Measurements from ENCODE around the gene C15orf40.

C15orf40 gene

DNA sequence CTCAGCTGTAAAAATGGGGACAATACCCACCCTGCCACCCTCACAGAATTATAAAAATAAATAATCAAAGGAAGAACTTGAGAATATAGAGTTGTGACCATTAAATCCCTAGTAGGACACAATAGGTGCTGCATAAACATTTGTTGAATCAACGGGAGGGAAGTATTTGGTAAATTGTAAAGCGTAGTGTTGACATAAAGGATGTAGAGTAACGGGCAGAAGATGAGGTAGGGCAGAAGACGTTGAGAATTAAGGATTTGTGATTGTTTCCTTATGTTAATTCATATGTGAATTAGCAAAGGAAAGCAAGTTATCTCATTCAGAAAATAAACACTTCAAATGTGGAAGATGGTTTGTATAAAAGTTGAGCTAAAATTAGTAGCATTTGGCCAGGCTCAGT lies 18.3 kb downstream of the C15orf40 start:
- DNase-seq (ENCODE audit: low read depth in 2 of 2): no peak

DNA sequence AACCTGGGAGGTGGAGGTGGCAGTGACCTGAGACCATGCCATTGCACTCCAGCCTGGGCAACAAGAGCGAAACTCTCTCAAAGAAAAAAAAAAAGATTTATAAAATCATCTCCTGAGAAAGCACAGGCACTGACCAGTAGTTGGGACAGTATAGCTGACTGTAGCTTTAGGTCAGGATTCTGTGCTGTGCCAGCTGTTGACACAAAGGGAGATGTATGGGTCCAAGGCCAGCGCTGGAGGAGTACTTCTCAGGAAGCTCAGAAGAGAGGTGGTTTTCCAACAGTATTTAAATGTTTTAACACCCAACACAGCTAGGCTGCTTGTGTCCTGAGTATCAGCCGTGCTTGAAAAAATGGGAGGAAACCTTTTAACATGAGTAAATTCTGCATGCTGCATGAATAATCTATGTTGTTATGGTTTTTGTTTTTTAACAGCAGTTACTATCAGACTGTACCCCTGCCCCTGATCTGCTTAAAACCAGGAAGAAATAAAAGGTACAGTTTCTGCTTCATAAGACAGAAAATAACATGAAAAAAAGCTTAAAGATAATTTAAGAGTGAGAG lies 18.9 kb downstream of the C15orf40 start:
- DNase-seq (ENCODE audit: low read depth in 2 of 2): no peak

DNA sequence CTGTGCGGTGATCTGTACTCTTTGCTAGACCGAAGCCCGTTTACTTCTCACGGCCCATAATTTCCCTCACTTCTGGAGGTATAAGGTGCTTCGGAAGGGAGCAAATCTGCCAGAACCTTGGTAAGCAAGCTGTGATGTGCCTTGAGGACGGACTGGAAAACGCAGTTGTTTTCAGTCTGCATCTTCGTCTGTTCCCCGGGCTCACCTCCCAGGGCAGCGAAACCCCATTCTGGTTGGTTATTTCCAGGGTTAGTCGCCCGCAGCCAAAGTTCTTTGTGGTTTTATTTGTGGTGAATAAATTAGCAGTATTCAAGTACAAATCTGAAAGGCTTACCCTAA lies 25.0 kb downstream of the C15orf40 start:
- no peak for DNase-seq (ENCODE audit: low read depth in 2 of 2)

DNA sequence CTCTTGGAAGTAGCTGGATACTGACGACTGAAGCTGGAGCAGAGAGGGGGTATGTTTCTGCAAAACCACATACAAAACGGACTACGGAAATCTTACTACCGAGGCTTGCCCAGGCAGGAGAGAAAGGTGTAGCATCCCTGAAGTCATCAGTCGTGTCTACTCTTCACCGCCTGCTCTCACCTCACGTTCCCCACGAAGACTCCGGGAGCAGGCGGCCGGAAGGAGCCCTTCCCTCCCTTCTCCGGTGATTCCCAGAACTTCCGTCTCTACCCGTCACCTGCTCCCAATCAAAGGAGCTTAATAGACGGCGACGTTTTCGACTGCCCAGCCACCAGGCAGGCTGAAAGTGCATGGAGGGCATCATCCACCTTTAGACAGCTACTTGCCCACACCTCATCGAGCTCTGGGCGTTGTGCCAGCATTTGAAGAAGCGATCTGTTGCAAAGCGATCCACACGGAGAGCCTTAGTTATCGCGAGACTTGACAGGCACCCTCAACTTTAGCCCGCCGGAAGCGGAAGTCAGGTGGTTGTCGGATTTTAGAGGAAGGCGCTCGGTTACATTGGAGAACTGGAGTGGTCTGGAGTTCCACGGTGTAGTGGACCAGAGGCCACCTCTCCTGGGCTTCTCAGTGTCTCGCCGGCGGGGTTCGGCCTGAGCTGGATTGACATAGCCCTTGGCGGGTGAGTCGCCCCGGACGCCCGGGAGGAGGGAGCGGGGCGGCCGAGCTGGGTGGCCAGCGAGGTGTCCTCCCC lies 25.6 kb downstream of the C15orf40 start, which contains the start of gene RAMAC:
Gene RAMAC, plus strand, starts transcription at position 523 of the 754 bp plus-strand sequence. CDS start 2,809 bp downstream, outside the sequence.
- DNase-seq (ENCODE audit: low read depth in 2 of 2): peak; percentile 69 to 81

DNA sequence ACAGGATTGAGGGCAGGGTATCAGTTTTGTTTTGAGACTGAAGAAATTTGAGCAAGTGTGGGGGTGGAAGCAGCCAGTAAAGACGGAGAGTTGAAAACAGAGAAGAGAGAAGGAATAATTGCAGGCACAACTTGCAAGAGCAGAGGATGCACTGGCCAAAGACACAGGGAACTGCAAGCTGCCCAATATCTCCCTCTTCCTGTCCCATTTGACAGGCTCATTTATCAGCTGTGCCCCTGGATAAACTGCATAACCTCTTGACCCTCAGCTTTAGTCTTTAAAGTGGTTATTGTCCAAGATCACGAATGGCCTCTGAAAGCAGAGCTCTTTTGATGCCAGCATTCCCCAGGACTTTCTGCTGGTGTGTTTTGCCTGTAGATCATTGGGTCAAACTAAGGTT lies 30.5 kb downstream of the C15orf40 start:
- DNase-seq (ENCODE audit: low read depth in 2 of 2): no peak

DNA sequence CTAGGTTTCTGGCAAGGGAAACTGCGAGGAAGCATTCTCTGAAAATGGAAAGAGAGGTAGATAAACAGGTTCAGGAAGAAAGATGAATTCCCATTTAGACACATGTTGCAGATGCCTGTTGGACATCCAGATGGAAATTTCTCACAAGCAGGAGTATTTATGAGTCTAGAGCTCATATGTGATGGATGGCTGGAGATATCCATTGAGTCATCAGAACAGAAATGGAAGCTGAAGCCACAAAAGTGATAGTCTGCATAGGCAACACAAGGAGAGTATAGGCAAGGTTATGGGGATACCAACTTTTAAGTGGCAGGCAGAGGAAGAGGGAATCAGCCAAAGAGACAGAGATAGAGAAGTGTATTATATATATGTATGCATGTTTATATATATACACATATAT lies 31.7 kb downstream of the C15orf40 start:
- no peak for DNase-seq (ENCODE audit: low read depth in 2 of 2)

DNA sequence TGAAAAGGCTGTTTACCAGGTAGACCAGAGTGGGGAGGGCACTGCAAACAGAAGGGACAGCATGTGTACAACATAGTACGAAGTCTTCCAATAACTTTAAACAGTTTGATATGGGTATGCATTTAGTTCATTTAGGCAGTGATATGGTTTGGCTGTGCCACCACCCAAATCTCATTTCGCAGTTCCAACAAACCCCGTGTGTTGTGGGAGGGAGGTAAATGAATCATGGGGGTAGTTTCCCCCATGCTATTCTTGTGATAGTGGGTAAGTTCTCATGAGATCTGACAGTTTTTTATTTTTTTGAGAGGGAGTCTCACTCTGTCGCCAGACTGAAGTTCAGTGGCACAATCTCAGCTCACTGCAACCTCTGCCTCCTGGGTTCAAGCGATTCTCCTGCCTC lies 33.0 kb downstream of the C15orf40 start:
- no peak for DNase-seq (ENCODE audit: low read depth in 2 of 2)

DNA sequence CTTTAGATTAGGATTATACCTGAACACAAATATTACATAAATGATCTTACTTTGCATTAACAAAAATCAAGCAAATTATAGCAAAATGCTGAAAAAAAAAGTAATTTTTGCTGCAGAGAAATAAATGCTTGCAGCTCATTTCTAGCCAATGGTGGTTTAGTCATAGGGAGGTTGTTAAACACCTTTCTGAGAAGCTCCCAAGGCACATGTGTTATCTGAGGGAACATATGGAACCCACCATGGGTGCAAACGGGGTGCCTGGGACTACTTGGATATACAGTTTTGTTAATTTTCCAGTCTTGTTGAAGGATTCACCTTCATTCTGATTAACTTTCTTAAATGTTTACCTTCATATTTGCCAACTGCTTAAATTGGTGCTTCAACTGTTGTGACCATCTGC lies 34.4 kb downstream of the C15orf40 start:
- no peak for DNase-seq (ENCODE audit: low read depth in 2 of 2)

DNA sequence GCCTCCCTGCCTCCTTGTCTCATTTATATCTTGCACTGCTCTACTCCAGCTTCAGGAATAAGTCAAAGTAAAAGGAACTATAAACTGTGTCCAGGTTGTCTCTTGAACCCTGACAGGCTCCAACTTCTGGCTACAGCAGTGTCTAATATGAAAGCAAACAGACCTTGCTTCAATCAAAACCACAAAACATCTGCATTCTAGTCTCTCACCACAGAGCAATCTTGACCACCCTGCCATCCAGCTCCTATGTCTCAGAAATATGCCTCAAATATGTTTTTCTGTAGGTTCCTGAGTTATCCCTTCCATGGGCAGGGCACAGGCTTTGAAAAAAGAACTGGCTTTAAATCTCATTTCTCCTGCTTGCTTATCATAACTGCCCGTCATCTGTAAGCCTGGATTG lies 38.4 kb downstream of the C15orf40 start:
- DNase-seq (ENCODE audit: low read depth in 2 of 2): no peak

DNA sequence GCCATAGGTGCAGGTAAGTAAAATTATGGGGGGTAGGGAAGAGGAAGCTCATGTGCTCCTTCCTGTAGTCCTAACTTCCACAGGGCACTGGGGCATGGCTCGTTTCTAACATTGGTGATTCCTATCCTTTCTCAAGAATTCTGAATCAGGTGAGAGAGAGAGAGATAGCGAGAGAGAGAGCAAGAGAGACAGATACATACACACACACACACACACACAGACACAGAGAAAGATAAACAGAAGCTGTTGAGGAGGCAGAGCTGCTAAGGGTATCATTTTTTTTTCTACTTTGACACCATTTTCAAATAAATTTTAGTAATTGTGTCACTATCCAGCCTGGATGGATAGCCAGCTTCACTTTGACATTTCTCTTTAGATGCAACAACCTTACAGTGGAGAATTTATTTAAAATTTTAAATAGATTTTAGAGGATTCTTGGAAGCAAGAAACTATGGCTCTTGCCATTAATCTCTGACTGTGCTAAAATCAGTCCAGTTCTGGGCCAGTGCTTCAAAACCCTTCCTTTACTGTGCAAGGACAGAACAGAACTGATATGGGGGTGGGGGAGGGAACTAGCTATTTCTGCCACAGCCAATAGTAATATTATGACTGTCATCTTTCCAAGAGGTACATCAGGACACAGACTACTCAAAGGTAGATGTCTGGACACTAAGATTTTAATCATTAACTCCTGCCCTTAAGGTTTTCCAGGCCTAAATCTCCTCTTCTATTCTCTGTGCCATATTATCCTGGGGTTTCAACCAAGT lies 40.0 kb downstream of the C15orf40 start:
- DNase-seq (ENCODE audit: low read depth in 2 of 2): no peak

DNA sequence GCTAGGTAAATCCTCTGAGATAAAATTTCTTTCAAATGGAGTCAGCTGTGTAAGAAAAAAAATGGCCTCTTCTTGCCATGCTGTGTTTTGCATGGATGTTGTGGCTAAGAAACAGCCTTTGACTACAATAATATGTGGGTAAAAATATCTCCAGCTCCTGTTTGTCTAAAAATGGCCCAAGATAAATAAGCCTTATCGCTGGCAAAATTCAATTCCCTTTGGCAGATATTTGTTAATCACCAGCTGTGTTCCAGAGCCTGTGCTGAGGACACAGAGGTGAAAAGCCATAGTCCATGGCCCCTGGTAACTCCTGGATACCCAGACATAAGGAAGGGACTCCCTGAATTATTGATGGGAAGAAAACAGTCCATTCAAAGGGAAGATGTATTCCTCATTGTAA lies 40.7 kb downstream of the C15orf40 start:
- no peak for DNase-seq (ENCODE audit: low read depth in 2 of 2)

DNA sequence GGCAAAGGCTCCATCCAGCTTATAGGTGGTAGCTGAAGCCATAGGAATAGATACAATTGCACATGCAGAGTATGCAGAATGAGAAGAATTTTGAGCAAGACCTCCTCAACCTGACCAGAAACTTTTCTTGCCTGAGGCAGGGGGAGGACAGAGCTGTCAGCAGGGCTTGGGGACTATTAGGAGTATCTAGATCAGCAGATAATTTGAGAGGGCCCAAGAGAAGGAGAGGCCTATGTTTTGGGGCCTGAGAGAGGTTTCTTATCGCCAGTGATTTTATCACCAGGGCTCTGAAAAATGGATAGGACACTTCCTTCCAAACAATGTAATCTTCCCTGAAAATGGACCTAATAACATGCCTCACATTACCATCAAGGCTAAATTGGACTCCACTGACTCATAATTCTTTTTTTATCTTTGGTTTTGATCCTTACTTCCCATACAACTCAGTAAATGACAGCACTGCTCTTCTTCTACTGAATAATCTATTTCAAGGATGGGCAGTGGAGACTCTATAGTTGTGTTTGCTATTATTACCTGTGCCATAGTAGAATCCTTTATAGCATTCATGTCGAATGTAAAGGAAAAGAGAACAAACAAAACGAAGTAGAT lies 41.3 kb downstream of the C15orf40 start:
- no peak for DNase-seq (ENCODE audit: low read depth in 2 of 2)

DNA sequence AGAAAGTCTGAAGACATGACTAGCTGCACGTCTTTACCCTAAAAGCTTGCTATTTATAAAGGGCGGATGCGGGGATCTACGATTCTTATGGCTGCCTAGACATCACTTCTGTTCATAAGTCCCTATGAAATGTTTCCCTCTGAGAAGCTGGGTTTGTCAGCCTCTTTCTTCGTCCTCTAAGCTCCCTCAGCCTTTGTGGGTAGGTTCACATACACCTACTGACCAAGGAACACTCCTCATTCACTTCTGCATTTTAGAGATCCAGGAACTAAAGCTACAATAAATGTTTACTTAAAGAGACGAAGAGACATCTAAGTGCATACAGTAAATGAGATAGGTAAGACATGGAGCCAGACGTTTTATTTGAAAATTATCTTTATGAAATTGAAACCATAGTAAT lies 42.1 kb downstream of the C15orf40 start:
- no peak for DNase-seq (ENCODE audit: low read depth in 2 of 2)

DNA sequence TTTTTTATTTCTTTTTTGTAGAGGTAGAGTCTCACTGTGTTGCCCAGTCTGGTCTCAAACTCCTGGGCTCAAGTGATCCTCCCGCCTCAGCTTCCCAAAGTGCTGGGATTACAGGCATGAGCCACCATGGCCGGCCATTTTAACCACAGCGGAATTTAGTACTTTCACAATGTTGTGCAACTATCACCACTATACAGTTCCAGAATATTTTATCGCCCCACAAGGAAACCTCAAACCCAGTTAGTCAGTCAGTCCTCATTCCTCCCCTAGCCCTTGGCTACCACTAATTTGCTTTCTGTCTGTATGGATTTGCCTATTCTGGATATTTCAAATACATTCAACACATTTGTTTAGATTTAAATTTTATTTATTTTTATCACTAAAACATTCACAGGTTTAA lies 43.4 kb downstream of the C15orf40 start:
- no peak for DNase-seq (ENCODE audit: low read depth in 2 of 2)

DNA sequence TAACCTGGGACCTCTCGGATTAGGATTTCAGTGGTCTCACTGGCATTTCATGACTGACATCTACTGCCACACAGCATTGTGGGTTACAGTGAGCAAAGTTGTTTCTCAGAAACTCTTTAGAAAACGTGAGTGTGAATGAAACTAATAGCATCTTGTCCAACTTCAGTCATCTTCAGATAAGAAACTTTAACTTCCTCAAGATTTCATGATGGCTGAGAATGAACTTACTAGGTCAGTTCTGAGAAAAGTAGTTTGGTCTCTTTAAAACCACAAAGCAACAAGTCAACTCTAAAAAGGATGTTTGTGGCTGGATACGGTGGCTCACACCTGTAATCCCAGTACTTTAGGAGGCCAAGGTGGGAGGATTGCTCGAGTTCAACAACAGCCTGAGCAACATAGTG lies 44.8 kb downstream of the C15orf40 start:
- no peak for DNase-seq (ENCODE audit: low read depth in 2 of 2)

DNA sequence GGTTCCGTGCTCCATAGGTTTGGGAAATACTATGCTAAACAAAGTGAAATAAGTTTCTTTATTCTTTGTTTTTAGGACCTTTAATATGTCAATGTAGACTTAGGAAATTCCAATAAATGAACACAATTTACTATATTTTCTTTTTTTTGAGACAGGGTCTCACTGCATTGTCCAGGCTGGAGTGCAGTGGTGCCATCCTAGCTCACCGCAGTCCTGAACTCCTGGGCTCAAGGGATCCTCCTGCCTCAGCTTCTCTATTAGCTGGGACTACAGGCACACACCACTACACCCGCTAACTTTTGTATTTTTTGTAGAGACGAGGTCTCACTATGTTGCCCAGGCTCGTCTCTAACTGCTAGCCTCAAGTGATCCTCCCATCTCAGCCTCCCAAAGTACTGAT lies 46.5 kb downstream of the C15orf40 start:
- no peak for DNase-seq (ENCODE audit: low read depth in 2 of 2)

DNA sequence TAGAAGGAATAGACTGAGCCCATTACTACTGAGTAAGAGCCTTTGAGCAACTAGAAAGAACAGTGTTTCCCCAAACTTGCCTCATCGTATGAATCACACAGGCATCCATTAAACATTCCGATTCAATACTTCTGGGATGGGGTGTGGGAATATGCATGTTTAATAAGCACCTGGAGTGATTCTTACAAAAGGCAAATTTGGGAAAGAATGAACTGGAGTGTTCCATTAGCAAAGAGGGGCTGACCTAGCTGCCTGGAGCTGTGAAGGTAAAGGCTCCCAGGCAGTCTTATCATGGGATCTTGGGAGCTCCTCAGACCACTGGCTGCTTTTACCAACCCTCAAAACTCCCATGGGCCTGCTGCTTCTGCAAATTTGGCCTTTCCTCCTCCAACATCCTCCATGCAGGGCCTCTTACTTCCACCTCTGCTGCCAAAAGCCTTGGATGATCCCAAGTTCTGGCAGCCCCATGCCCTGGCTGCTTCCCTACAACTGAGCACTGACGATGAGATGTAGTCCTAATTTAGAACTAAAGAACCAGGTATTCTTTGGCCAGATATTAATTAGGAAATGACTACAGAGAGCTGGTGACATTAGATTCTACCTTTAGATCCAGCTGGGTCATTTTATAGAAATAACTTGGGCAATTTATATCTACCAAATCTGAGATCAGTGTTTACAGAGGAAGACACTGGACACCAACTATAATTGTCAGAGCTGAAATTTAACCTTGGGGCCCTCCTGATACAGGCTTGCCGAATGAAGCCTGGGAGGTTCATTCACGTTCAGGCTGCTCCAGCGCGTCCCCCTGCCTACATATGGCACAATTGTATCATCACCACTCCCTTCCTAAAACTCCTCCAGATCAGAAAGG lies 47.7 kb downstream of the C15orf40 start:
- no peak for DNase-seq (ENCODE audit: low read depth in 2 of 2)

DNA sequence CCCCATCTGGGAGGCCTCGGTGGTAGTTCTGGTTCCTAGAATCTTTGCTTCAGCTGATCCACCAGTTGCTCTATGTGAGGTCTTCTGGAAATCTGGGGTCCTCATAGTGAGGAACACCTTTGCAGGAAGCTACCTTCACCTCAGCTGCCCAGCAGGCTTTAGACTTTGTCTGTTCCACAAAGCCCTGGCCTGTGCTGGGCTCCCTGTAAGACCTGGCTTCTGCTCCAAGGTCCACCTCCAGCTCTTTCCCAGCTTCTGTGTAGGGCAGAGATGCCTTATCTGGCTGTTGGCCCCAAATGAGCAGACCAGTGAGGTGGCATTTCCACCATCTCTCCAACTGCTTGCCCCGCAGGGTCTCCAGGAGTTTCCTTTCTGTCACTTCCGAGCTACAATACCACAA lies 50.7 kb downstream of the C15orf40 start:
- DNase-seq (ENCODE audit: low read depth in 2 of 2): no peak

DNA sequence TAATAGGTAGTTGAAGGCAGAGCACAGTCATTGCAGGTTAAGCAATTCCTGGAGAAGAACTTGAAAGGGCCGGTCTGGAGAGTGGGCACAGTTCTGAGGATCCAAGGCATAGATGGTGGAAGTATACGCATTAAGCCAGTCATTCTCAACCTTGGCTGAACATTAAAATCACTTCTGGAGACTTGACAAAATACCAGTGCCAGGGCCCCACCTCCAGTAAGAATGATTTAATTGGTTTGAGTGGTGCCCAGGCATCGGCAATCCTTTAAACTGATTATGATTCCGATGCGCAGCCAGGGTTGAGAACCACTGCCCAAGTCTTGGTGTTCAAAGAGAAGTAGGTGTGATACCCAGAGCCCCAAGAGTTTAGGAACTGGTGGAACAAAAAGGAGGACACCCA lies 52.0 kb downstream of the C15orf40 start:
- no peak for DNase-seq (ENCODE audit: low read depth in 2 of 2)

DNA sequence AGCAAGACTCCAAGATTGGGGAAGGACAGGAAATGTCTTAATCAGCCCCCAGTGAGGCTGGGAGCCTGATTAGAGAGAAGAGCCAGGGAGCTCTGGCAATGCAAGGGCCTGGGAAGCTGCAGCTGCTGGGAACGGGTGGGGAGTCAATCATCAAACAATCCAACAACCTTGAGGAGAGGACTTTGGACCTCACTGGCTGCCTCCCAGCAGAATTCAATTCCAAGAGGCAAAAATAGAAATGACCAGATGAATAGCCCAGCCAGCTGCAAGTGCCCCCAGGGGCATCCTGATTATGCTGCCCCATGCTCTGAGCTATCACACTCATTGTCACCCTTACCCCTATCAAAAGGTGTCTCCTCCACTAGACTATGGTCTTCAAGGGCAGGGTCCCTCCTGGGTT lies 52.8 kb downstream of the C15orf40 start:
- DNase-seq (ENCODE audit: low read depth in 2 of 2): no peak
